Activated CD8-positive, alpha-beta memory T cell treated with anti-CD3 and anti-CD28 coated beads for 48 hours (primary cell): ENCODE measurements around the gene NUDCD3.
A peak's percentile ranks its signal among the peaks of the same experiment; 100 is the strongest.

Experiments used
- DNase-seq, 3 experiments: peaks; one replicate each; pipeline ENCODE4 v3.0.0-alpha.2; 2020; ENCODE audit warnings: low read depth in 2 of 3, low spot score in 2 of 3

The NUDCD3 gene

GRCh38 chr7:44490351-44491200, at the start of gene NUDCD3:
Gene NUDCD3 (minus strand): TSS chr7:44490658. CDS start chr7:44490600, 58 bp downstream.
- DNase-seq = peak; percentile 59 to 64 (median 62)

DNA sequence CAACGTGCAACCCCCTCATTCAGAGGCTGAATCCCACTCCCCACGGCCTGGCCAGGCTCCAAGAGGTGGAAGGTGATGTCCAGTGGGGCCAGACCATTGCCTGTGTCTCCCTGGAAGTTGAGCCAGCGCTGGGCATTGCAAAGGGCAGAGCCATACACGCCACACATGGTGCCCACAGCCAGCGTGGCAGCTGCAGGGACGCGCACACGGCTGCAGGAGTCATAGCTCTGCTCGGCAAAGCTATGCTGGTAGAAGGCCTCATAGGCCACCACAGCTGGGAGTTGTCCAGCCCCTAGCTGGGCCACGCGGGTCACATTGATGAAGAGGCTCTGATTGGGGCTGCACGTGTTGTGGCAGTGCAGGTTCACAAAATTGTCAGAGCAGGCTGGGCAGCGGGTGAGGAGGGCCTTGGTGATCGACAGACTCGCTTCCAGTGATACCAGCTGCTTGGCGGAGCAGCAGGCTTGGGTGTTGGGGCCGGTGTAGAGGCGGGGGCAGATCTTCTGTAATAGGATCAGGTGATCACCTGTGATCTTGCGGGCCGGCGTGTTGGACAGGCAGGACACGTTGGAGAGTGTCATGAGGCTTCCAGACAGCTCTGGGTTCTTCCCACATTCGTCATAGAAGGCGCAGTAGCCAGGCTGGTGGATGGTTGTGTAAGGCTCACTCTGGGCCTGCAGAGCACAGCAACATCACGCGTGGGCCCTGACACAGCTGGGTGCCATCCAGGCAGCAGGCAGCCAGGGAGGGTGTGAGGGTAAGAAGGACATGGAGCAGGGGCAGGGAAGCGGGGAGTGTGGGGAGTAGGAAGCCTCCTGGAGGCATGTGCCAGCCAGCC, 49.4 kb upstream of the NUDCD3 start:
- DNase-seq = no peak

DNA sequence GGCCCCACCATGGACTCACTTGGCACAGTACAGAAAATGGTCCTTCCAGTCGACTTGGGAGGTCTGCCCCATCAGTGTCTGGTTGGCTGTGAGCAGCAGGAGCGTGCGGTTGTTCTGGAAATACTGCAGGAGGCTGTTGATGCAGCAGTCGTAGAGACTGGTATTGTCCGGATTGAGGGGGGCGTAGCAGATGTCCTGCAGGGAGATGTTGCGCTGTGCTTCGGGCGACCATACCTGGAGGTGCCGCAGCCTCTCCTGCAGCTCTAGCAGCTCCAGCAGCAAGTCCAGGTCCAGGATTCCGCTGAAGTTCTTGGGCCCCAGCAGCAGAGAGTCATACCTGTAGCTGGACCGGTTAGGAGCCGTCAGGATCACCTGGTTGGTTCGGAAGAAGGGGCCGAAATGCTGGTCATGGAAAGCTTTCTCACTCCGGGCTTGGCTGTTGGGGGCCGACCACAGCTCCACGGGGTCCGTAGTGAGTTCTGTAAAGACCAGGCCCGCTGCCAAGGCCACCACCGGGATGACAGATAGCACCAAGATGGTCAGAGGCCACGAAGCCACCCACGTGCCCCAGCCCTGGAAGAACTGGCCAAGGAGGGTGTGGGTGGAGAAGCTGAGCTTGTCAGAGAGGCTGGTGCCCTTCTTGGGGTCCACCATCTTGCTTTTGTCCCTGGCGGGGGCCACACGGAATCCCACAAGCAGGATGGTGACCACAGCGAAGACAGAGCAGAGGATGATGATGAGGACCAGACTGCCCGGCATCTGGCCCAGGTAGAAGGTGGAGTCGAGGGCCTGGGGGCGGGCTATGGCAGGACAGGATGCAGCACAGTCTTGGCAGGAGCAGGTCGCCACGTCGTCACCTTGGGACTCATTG, 48.6 kb upstream of the NUDCD3 start:
- no peak for DNase-seq

DNA sequence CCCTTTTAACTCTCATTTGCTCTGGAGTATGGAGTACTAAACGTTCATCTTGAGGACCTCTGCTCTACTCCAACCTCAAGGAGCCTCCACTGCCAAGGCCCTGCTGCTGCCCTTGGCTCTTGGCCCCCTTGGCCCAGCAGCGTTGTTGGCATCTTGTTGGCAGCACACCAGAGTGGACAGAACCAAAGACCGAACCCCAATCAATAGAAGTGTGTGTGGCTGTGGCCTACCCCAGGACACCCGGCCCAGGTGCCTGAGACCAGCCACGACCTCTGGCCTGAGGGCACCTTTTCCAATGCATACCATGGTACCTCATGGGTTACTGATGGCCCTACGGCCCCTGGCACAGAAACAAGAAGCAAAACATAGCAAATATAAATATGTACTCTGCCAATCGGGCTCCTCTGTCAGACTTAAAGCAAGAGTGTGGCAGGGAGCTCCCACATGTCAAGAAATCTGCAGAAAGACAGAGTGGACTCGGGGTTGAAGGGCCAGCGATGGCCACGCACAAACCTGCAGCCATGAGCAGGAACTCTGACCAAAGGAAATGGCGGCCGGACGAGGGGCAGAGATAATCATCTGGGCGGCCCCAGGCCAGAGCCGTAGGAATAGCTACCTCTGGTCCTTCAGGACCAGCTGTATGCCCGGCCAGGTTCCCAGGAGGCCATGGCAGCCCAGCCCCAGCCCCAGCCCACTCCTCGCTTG, 47.8 kb upstream of the NUDCD3 start:
- no peak for DNase-seq

DNA sequence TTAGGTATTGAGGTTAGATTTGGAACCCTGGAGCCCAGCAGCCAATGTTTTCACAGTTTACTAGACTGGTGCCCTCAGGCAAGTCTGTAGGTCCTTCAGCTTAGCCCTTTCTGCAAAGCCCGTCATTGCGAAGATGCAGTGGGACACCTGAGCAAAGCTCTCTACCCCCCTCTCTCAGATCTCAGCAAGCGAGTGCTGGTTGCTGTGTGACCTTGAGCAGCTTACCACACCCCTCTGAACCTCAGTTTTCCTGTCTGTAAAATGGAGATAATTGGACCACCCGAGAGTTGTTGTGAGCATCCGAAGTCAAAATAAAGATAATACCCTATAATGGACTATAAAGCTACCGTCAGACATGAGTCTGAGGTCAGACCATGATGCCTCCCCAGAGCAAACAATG, 47.0 kb upstream of the NUDCD3 start:
- DNase-seq = no peak

DNA sequence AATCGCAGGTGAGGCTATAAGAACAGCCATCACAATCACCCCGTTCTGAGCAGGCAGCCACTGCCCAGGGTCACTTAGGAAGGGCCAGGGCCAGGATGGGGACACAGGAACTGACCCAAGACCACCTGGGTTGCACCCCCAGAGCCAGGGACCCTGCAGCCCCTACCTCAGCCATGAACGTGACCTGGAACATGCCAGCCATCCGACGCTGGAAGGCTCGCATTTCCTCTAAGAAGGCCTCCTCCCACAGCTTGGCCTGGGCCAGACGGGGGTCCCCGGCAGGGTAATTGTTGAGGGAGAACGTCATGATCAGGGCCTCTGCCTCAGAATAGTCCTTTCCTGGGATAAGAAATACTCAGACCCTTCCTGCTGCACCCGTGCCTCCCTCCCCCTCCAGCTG, 45.6 kb upstream of the NUDCD3 start:
- DNase-seq = no peak

DNA sequence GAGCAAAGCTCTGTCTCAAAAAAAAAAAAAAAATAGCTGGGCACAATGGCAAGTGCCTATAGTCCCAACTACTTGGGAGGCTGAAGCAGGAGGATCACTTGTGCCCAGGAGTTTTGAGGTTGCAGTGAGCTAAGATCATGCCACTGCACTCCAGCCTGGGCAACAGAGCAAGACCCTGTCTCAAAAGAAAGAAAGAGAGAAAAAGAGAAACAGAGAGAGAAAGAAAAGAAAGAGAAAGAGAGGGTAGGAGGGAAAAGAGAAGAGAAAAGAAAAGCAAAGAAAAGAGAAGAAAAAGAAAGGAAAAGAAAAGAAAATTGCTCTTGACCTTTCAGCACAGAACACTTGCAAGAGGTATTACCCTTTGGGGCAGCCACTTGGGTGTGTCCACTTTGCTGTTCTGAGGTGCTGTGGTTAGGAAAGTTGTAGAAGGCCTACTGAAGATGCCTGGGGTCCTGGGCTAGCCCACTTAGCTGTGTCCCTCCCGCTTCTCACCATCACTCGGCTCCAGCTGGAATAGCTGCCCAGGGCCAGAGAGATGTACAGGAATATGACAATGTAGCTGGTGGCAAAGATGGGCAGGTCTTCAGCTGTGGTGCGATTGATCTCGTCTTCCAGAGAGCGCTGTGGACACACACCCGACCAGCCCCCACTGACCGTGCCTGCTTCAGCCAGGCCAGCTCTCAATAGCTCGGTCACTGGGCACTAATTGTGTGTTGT, 45.0 kb upstream of the NUDCD3 start:
- no peak for DNase-seq

GRCh38 chr7:44534501-44534900, 44.0 kb upstream of the NUDCD3 start:
- DNase-seq = peak in 2 of 3 experiments; percentile 13 to 30

GRCh38 chr7:44534087-44534486, 43.6 kb upstream of the NUDCD3 start:
- DNase-seq = no peak

GRCh38 chr7:44533301-44534055, 43.0 kb upstream of the NUDCD3 start:
- no peak for DNase-seq

- no peak for DNase-seq
These were observed 41.2 kb upstream of the NUDCD3 start for GRCh38 chr7:44531421-44532380.

- DNase-seq = no peak
These were observed 40.5 kb upstream of the NUDCD3 start for GRCh38 chr7:44530990-44531389.

DNA sequence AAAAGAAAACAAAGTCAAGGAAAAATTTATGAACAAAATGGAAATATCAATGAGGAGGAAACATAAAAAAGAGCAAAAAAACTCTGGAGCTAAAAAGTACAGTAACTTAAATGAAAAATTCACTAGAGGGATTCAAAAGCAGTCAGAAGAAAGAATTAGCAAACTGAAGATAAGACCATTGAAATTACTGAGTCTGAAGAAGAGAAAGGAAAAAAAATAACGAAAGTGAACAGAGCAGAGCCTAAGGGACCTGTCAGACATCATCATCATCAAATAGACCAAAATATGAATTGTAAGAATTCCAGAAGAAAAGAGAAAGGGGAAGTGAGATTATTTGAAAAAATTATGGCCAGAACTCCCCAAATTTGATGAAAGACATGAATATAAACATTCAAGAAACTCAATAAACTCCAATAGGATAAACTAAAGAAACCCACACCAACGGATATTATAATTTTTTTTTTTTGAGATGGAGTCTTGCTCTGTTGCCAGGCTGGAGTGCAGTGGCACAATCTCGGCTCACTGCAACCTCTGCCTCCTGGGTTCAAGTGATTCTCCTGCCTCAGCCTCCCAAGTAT, 34.4 kb upstream of the NUDCD3 start:
- DNase-seq = no peak

DNA sequence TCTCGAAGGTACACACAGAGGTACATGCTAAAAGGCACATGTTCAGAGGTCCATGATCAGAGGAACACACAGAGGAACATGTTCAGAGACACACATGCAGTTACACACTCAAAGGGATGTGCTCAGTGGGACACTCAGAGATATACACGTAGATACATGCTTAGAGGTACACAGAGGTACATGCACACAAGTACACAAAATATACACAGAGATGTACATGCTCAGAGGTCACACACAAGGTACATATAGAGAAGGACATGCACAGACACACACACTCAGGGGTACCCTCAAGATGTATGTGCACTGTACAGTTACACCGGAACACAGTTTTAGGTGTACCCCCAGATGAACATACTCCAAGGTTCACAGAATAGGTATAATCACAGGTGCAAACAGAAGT, 31.9 kb upstream of the NUDCD3 start:
- DNase-seq = no peak

DNA sequence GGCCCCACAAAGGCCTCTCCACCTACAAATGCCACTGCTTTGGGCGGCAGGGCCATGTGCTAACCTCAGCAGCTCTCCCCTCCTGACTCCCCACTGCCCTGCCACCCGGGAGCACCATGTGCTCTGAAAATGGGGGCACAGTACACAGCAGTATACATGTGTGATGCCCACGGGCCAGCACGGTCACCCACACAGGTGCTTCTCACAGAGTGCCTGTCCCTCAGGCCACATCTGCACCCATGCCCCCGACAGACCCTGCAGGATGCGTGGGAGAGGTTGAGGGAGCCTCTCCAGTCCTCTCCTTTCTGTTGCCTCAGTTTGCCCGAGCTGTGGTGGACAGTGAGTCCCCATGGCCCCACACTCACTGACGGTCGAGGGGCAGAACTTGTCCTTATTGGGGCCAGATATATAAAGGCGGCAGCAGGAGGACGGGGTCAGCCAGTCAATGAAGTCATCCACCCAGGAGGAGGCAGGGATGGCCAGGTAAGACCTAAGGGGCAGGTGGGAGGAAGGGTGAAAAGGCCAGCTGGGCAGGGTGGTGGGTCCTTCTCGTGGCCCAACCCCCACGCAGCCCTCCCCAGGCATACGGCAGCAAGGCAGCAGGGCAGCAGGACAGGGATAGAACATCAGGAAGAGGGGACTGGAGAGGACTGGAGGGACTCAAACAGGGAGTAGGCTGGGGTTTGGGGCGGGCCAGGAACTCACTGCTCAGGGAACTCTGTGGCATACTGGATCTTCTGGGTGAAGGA, 31.1 kb upstream of the NUDCD3 start:
- no peak for DNase-seq

DNA sequence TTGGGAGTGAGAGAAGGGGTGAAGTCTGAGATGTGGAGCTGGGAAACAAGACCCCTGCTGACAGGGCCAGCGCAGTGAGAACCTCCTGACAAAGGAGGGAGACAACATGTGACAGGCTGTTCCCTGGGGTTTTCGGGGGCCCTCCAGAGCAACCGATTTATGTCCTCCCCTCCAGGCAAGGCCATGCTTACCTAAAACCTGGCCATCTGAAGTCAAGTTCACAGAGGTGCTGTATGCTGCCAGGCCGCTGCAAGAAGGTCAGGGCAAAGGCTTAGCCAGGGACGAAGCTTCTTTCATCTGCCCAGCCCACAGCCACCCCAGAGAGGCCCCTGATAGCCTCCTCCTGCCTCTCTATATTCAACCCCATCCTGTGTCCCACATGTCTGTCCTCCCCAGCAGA, 30.1 kb upstream of the NUDCD3 start:
- no peak for DNase-seq

DNA sequence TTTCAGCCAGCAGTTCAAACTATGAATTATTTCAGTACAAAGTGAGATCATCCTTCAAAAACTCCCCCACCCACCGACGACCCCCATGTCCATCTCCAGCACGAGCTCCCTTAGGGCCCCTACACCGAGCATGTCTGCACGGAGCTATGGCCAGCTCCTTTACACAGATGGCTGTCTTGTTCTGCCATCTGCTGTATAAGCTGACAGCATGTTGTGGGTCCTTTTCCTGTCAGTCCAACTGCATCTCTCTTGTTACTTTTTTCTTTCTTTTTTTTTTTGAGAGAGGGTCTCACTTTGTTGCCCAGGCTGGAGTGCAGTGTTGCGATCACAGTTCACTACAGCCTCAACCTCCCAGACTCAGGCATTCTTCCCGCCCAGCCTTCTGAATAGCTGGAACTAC, 29.1 kb upstream of the NUDCD3 start:
- no peak for DNase-seq
